Measurements from ENCODE around the gene DISC1.

DNA sequence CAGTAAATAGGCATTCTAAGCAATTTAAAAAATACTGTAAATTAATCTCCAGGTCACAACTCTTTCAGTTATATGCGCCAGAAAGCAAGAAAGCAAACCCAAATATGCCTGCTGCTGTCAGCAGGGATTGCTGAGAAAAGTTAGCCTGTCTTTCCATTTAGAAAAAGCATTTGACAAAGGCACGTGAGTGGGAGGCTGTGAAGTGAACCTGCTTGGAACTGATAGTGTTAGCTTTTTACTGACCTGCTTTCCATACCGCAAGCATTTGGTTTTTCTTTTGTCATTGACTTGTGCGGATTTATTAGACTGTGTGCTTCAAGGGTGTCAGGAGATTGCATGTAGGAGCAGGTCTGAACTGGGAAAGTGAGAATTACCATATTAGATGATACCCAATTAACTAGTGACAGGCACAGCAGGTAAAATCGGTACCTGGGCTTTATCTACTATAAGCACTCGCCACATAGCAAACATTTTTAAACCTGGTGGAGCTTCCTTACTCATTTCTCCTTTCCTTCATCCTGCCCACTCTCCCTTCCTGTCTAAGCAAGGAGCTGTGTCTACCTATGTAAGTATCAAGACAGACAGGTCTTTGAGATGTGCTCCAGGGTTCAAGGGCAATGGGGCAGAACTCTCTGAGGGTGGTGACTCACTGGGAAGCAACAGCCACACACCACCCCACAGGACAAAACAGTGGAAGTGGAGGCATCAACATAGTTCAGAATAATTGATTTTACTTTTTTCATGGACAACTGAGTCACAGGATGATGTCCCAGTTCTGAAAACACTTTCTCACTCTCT, 323.9 kb downstream of the DISC1 start:
- TF ChIP-seq, protein P1, sequence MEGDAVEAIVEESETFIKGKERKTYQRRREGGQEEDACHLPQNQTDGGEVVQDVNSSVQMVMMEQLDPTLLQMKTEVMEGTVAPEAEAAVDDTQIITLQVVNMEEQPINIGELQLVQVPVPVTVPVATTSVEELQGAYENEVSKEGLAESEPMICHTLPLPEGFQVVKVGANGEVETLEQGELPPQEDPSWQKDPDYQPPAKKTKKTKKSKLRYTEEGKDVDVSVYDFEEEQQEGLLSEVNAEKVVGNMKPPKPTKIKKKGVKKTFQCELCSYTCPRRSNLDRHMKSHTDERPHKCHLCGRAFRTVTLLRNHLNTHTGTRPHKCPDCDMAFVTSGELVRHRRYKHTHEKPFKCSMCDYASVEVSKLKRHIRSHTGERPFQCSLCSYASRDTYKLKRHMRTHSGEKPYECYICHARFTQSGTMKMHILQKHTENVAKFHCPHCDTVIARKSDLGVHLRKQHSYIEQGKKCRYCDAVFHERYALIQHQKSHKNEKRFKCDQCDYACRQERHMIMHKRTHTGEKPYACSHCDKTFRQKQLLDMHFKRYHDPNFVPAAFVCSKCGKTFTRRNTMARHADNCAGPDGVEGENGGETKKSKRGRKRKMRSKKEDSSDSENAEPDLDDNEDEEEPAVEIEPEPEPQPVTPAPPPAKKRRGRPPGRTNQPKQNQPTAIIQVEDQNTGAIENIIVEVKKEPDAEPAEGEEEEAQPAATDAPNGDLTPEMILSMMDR (IDR thresholded peaks at IDR 0.05) = no peak
- TF ChIP-seq POLR2A (IDR thresholded peaks at IDR 0.05) = no peak
